Activated naive CD4-positive, alpha-beta T cell treated with anti-CD3 and anti-CD28 coated beads for 36 hours (primary cell): ENCODE data around the gene MFAP3L. TPM values are rescaled to one million over a fixed set of nuclear protein-coding genes. Genes with fewer than 3 reads are reported as not detected.
A peak's percentile ranks its signal among the peaks of the same experiment; 100 is the strongest.

Experiments used
- CTCF ChIA-PET: fragments of 350-600 bp; sonication (Branson Sonifier 250); formaldehyde crosslinking; loops from one replicate; lab custom pipeline; 2021; ENCODE audit warnings: antibody characterized with exemption; lab: Charles Lee
- DNase-seq: peaks from one replicate; pipeline ENCODE4 v3.0.0-alpha.2; 2020
- H3K27ac Mint-ChIP-seq: one replicate; pipeline ENCODE4 v1.8.0; 2021; ENCODE audit warnings: mild to moderate bottlenecking, mixed read lengths
- H3K27me3 Mint-ChIP-seq: one replicate; pipeline ENCODE4 v1.8.0; 2021; ENCODE audit warnings: low read depth, mixed read lengths
- H3K36me3 Mint-ChIP-seq: one replicate; pipeline ENCODE4 v1.8.0; 2021; ENCODE audit warnings: low read depth, mixed read lengths
- H3K4me1 Mint-ChIP-seq: one replicate; pipeline ENCODE4 v1.8.0; 2021; ENCODE audit warnings: low read depth, mixed read lengths
- H3K4me3 Mint-ChIP-seq: one replicate; pipeline ENCODE4 v1.8.0; 2021; ENCODE audit warnings: mild to moderate bottlenecking, moderate library complexity, mixed read lengths
- H3K9me3 Mint-ChIP-seq: one replicate; pipeline ENCODE4 v1.8.0; 2021; ENCODE audit warnings: mixed read lengths
- intact Hi-C: fragments of 100-400 bp; cut with micrococcal nuclease; formaldehyde crosslinking; loops from one replicate; pipeline ENCODE4 v1.15.1; 2023
- total RNA-seq, 2 experiments: library from RNA; stranded (reverse); gene quantifications; one replicate each; pipeline ENCODE4 v1.2.3, GENCODE V29; 2021

MFAP3L gene
- total RNA-seq, 2 experiments from 2014 or later, result 0.72 to 0.74 TPM

DNA sequence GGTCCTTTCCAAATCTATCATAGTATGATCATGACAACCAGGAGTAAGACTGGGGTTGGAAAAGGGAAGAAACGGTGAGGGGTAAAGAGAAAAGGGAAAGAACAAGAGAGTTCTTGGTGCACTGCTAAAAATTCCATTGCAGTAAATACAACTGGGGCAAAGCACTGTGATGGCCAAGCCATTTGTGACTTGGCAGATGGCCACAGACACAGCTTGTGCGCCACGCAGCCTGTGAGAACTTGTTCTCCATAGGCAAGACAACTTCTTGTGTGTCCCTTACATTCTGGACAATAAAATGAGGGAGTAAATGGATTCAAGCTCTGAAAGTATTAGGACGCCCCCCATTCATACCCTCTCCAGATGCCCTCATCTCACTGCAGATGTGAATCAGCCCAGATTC, 10.9 kb downstream of the MFAP3L start:
- peaks cover 3% of the 10 kb centered on the region for H3K27me3 Mint-ChIP-seq
- no peaks in the 10 kb centered on the region for H3K4me1 Mint-ChIP-seq
- no peak overlapping the region for H3K27ac Mint-ChIP-seq
- no peak overlapping the region for H3K4me3 Mint-ChIP-seq
- DNase-seq, result no peak
- no peaks in the 10 kb centered on the region for H3K36me3 Mint-ChIP-seq
- H3K9me3 Mint-ChIP-seq, result no peaks in the 10 kb centered on the region
- CTCF ChIA-PET, result no interaction called here
- intact Hi-C loops, result no loop called here

DNA sequence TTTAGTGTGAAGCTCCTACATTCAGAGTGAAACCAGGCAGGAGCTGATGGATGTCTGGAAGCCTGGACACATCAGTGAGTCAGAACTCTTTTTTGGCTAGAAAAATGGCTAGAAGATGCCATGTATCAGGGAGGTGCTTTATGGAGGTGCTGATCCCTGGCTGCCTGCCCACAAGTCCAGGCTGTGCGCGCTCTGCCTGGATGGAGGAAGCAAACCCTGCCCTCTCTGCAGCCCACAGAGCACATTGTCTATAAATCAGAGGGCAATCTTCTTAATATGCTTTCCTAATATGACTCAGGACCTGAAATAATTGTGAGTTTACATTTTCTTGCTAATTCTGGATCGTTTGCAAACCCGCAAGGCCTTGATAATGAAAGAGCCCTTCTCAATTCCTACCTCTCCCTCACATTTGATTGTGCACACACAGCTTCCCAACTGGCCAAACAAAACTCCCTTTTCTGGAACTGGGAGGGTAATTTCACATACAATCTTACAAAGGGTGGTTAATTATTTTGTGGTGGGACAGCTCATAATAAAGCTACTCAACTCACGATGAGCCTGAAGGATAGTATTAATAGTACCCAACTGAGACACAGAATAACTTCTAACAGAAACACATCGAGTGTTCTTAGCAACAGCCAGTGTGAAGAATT, 11.7 kb downstream of the MFAP3L start:
- intact Hi-C loops, result no loop called here
- DNase-seq, result no peak
- Mint-ChIP-seq H3K4me1 (no peaks in the 10 kb centered on the region), H3K36me3 (no peaks in the 10 kb centered on the region), H3K27me3 (peaks cover 4% of the 10 kb centered on the region), H3K4me3 (no peak overlapping the region), H3K27ac (no peak overlapping the region), H3K9me3 (no peaks in the 10 kb centered on the region)
- CTCF ChIA-PET, result no interaction called here

DNA sequence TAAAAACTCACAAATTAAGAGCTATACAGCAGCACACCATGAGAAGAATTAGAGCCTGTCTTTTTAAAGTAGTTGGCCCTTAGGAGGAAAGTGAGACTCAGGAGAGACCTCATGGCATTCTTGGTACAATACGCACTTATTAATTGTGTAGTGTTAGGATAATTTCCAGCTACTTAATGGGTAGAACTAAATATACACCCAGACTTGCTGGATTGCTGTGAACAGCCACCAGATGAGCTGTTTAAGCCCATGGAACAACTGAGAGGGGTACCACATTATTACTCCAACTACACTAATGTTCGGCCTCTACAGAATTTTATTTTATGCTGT, 13.6 kb downstream of the MFAP3L start:
- Mint-ChIP-seq H3K27ac (no peak overlapping the region), H3K4me3 (no peak overlapping the region), H3K4me1 (peaks cover 7% of the 10 kb centered on the region), H3K9me3 (no peaks in the 10 kb centered on the region), H3K36me3 (no peaks in the 10 kb centered on the region), H3K27me3 (peaks cover 10% of the 10 kb centered on the region)
- no peak for DNase-seq
- CTCF ChIA-PET, result no interaction called here
- intact Hi-C loops, result no loop called here

DNA sequence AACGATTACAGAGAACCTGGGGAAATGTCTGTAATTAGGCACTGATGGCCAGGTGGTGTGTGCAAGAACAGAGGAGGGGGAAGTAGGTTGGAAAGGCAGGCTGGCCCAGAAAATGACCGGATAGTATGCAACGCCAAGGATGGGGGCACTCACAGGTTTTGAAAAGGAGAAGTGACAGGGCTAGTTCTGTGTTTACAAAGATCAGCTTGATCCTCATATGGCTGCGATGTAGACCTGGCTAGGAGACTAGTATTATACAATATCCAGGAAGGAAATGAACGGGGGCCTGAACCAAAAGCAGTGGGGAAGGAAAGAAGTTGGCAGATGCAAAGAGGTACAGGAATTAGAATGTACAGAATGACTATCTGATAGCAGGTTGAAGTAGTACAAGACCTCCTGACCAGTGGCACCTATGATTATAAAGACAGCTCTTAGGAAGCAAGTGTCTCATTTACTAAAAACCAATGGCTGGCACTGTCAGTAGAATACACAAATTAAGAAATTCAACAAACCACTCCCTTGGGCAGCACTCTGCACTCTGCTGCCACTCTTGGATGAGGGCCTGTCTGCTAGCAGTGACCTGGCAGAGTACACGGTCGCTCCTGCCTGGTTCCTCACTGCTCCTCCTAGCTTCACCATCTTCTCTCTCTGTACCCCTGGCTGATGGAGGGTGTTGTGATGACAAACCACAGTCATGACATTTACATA, 14.1 kb downstream of the MFAP3L start:
- Mint-ChIP-seq H3K27me3 (peaks cover 10% of the 10 kb centered on the region), H3K27ac (no peak overlapping the region), H3K4me1 (peaks cover 7% of the 10 kb centered on the region), H3K36me3 (no peaks in the 10 kb centered on the region), H3K4me3 (no peak overlapping the region), H3K9me3 (no peaks in the 10 kb centered on the region)
- CTCF ChIA-PET, result no interaction called here
- intact Hi-C loops, result no loop called here
- no peak for DNase-seq

DNA sequence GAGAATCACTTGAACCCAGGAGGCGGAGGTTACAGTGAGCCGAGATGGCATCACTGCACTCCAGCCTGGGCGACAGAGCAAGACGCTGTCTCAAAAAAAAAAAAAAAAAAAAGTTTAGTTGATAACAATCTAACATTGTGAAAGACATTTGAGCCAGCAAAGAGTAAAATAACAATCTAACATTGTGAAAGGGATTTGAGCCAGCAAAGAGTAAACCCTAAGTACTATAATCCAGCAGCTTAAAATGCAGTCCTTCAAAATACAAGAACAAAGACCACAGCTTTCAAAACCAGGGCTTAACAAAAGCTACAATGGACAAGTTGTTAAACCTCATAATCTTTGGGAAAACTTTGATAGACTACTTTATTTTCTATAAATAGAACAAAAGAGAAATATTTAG, 16.9 kb downstream of the MFAP3L start:
- CTCF ChIA-PET, result interaction anchor here (0.5 kb wide), 1 partner anchor 443 kb away, joined by 3 read pairs; no protein-coding TSS in a partner anchor
- Mint-ChIP-seq H3K36me3 (no peaks in the 10 kb centered on the region), H3K4me3 (no peak overlapping the region), H3K27me3 (peaks cover 10% of the 10 kb centered on the region), H3K9me3 (no peaks in the 10 kb centered on the region), H3K27ac (no peak overlapping the region), H3K4me1 (peaks cover 7% of the 10 kb centered on the region)
- no peak for DNase-seq
- intact Hi-C loops, result no loop called here

DNA sequence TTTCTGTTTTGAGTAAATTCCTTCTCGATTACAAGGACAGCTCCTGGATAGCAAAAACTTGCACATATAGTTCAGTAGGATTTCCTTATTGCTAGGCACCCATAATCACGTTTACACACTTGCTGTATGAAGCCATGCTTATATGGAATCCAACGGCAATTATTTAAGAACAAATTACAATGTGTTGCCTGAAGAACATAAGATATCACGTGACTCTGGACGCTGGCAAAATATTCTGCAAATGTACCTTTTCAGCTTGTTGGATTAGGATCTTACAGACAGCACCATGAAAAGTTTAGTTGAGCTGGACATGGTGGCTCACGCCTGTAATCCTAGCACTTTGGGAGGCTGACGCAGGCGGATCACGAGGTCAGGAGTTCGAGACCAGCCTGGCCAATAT, 17.4 kb downstream of the MFAP3L start:
- Mint-ChIP-seq H3K27ac (no peak overlapping the region), H3K4me3 (no peak overlapping the region), H3K9me3 (no peaks in the 10 kb centered on the region), H3K4me1 (peaks cover 7% of the 10 kb centered on the region), H3K36me3 (no peaks in the 10 kb centered on the region), H3K27me3 (peaks cover 10% of the 10 kb centered on the region)
- DNase-seq, result no peak
- CTCF ChIA-PET, result no interaction called here
- intact Hi-C loops, result no loop called here

DNA sequence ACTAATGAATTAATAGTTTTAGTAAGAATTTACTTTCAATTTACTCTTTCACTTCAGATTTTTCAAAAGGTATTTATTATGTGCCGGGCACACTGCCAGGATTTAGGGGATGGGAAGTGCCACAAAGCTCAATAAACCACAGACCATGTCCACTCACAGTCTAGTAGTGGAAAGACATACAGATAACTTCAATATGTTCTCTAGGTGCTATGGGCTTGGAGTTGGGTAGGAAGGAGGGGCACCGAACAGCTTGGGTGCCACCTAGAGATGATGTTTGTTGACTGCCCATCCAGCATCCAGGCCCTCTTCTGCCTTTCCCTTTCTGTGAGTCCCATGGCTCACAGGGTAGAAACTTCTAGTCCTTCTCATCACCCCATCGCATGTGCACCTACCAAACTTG, 17.8 kb downstream of the MFAP3L start:
- no peaks in the 10 kb centered on the region for H3K9me3 Mint-ChIP-seq
- H3K27me3 Mint-ChIP-seq, result peaks cover 10% of the 10 kb centered on the region
- CTCF ChIA-PET, result no interaction called here
- no peaks in the 10 kb centered on the region for H3K36me3 Mint-ChIP-seq
- peak; percentile 5 for DNase-seq
- H3K4me1 Mint-ChIP-seq, result peaks cover 7% of the 10 kb centered on the region
- intact Hi-C loops, result no loop called here
- H3K4me3 Mint-ChIP-seq, result no peak overlapping the region
- no peak overlapping the region for H3K27ac Mint-ChIP-seq

DNA sequence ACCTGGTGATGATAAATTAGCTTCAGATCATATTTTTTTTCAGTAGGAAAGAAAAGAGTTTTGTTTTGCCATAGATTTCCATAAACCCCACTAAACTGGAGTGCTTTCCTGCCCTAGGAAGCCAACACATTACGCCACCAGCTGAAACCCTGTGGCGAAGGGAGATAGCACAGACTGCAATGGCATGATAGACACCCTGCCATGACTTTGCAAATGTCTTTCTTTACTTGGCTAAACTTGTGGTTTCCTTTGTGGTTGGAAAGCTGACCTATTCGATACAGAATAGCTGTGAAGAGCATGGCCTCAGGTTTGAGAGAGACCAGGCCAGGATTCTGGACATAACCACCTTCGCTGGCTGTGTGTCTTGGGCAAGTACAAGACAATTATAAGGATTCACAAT, 19.1 kb downstream of the MFAP3L start:
- intact Hi-C loops, result no loop called here
- Mint-ChIP-seq H3K36me3 (no peaks in the 10 kb centered on the region), H3K9me3 (no peaks in the 10 kb centered on the region), H3K27ac (no peak overlapping the region), H3K4me1 (peaks cover 7% of the 10 kb centered on the region), H3K4me3 (no peak overlapping the region), H3K27me3 (peaks cover 10% of the 10 kb centered on the region)
- CTCF ChIA-PET, result no interaction called here
- no peak for DNase-seq

DNA sequence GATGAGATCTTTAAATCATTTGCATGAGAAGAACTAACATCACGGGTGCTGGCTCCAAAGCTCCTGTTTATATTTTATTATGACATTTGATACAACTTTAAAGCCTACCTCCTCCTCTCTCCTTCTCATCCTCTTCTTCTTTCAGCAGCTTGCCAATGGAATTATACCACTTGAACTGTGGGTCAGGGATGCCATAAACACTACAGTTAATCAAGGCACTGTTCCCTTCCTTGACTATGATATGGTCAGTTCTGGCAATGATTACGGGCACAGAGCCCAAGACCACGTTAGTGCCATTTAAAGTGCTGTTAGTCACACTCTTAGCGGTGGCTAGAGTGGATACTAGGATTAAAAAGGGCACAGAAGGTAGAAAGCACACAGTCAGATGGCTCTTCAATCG, 20.7 kb downstream of the MFAP3L start:
- Mint-ChIP-seq H3K27ac (no peak overlapping the region), H3K4me3 (no peak overlapping the region), H3K27me3 (peaks cover 9% of the 10 kb centered on the region), H3K9me3 (no peaks in the 10 kb centered on the region), H3K4me1 (peaks cover 7% of the 10 kb centered on the region), H3K36me3 (no peaks in the 10 kb centered on the region)
- CTCF ChIA-PET, result no interaction called here
- no peak for DNase-seq
- intact Hi-C loops, result no loop called here

DNA sequence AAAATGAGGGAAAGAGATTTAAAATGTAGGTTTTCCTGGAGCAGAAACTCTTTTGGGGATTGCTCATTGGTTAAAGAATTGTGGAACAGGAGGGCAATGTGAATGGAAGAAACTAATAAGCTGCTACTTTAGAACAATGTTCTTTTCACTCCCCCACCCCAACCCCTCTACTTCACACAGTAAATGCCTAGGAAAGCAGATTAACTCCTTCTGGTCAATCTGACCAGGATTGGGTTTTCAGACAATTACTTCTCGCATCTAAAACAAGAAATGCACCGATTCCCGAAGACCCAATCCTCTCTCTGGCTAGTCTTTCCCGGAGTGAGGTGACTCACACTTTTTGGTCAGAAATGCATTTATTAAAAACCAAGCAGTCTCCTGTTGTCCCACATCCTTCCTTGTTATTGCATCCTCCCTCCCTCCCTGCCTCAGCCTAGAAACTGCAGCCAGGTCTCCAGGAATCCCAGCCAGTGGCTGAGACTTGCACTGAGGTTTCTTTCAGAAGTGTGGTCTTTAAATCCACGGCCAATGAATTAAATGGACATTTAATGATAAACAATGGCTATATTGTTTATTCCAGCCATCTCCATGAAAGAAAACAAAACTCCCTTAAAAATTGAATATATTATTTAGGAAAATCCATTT, 21.4 kb downstream of the MFAP3L start:
- H3K27me3 Mint-ChIP-seq, result peaks cover 6% of the 10 kb centered on the region
- CTCF ChIA-PET, result no interaction called here
- no peaks in the 10 kb centered on the region for H3K36me3 Mint-ChIP-seq
- H3K27ac Mint-ChIP-seq, result no peak overlapping the region
- peaks cover 7% of the 10 kb centered on the region for H3K4me1 Mint-ChIP-seq
- no peaks in the 10 kb centered on the region for H3K9me3 Mint-ChIP-seq
- intact Hi-C loops, result no loop called here
- DNase-seq, result no peak
- no peak overlapping the region for H3K4me3 Mint-ChIP-seq

DNA sequence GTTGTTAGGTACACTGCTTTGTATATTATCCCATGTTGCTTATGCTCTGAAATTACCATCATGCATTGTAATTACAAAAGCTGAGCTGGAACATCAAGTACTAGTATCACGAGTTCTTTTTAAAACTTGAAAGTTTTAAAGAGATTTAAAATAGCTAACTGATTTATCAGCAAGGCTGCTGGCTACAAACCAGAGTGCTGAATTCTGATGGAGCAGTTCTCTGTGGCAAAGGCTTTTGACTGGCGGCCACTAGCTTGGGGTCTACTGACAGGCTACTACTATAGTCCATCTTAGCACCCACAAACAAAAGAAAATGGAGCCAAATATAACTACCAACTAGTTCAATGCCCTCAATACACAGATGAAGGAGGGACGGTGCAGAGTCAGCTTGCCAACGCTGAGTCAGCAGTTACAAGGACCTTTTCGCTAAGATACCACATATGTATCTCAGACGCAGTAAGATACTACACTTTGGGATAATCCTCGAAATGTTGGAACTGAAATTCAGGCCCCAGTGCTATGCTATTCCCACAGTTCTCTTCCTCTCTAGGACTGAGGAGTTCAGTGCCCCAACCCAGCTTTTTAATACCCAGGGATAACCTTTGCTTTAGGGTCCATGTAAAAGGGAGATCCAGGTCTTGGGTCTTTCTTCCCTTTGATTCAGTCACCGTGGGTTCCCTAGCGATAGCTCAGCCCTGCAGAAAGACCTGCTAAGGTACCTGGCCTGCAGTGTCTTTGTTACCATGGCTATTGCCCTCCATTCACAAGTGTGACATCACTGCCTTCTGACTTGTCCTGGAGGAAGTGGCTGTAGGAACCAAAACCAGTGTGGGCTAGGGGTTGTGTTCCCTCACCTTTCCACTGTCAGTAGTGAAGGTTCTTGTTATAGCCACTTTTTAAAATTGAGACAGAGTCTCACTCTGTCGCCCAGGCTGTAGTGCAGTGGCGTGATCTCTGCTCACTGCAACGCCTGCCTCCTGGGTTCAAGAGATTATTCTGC, 22.8 kb downstream of the MFAP3L start:
- no peak overlapping the region for H3K27ac Mint-ChIP-seq
- CTCF ChIA-PET, result no interaction called here

DNA sequence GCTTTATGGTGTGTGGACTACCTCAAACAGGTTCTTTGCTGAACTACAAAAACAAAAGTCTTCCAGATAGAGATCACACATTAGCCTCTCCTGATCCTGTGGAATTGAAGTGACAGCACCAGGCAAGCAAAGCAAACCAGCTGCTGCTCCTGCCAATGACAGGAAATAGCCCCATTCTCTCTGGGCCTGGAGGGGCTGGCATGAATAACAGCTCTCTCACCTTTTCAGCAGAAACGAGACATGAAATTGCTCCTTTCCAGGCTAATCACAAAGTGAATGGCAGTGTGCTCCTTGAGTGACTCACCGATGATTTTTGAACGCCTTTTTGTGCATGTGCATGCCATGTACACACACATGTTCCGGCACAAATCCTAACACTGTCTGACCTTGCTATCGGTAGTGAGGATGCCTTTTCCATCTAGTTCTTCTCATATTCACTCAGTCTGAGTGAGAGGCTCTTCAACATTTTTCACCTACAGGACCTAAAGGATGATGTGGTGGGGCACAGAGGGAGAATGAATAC, 24.4 kb downstream of the MFAP3L start:
- H3K27ac Mint-ChIP-seq, result no peak overlapping the region
- no peak overlapping the region for H3K4me3 Mint-ChIP-seq
- no peaks in the 10 kb centered on the region for H3K36me3 Mint-ChIP-seq
- no peaks in the 10 kb centered on the region for H3K27me3 Mint-ChIP-seq
- no peaks in the 10 kb centered on the region for H3K4me1 Mint-ChIP-seq
- CTCF ChIA-PET, result no interaction called here
- intact Hi-C loops, result no loop called here
- DNase-seq, result no peak
- H3K9me3 Mint-ChIP-seq, result no peaks in the 10 kb centered on the region

More for the DNA sequence above, 22.8 kb downstream of the MFAP3L start:
- DNase-seq, result no peak
- Mint-ChIP-seq H3K9me3 (no peaks in the 10 kb centered on the region), H3K36me3 (no peaks in the 10 kb centered on the region), H3K27me3 (no peaks in the 10 kb centered on the region), H3K4me3 (no peak overlapping the region), H3K4me1 (peaks cover 3% of the 10 kb centered on the region)
- intact Hi-C loops, result no loop called here
